Sigmoid colon (tissue), 7 donors: ENCODE results near the gene UBL7. TPM values are rescaled to one million over a fixed set of nuclear protein-coding genes. Genes with fewer than 3 reads are reported as not detected.

ENCODE experiments used
- DNase-seq: peaks from one replicate; pipeline ENCODE4 v3.0.0-alpha.2; 2019
- H3K27ac ChIP-seq, 4 donors: fragments of 200-600 bp; sonication (generic); one replicate each; pipeline ENCODE4 v1.5.1; 2016 to 2019; ENCODE audit warnings: mild to moderate bottlenecking in 1 of 4
- H3K27me3 ChIP-seq, 3 donors: fragments of 200-600 bp; sonication (generic); one replicate each; pipeline ENCODE4 v1.5.1; 2019; ENCODE audit warnings: mild to moderate bottlenecking in 1 of 3
- H3K36me3 ChIP-seq, 4 donors: fragments of 200-600 bp; sonication (generic); one replicate each; pipeline ENCODE4 v1.5.1; 2016 to 2019
- H3K4me1 ChIP-seq, 4 donors: fragments of 200-600 bp; sonication (generic); one replicate each; pipeline ENCODE4 v1.5.1; 2017 to 2019
- H3K4me3 ChIP-seq, 4 donors: fragments of 200-600 bp; sonication (generic); one replicate each; pipeline ENCODE4 v1.5.1; 2017 to 2019; ENCODE audit warnings: mild to moderate bottlenecking in 2 of 4, moderate library complexity in 1 of 4
- H3K9me3 ChIP-seq, 4 donors: fragments of 200-600 bp in 3 of 4; sonication (generic) in 3 of 4; one replicate each; pipeline versions ENCODE4 v1.5.1 to v1.6.1; 2013 to 2019
- EP300 ChIP-seq, 4 donors: sonication (generic); formaldehyde crosslinking; IDR thresholded peaks; one replicate each; pipeline ENCODE4 v1.6.1; 2017; ENCODE audit warnings: antibody characterized with exemption in 4 of 4
- POLR2A ChIP-seq, 2 donors: fragments of 450-650 bp; IDR thresholded peaks; one replicate each; pipeline ENCODE4 v1.6.1; 2016; ENCODE audit warnings: antibody characterized with exemption in 2 of 2, mild to moderate bottlenecking in 2 of 2, moderate library complexity in 2 of 2
- POLR2AphosphoS5 ChIP-seq, 4 donors: sonication (generic); formaldehyde crosslinking; IDR thresholded peaks; one replicate each; pipeline ENCODE4 v1.6.1; 2017; ENCODE audit warnings: antibody characterized with exemption in 4 of 4
- WGBS, 2 donors: extraction: QIAGEN DNeasy Blood & Tissue Kit; methylation state at CpG; one replicate each; pipeline ENCODE4 v1.1.7; 2013; 5-methylcytosine and 5-hydroxymethylcytosine counted together
- intact Hi-C: fragments of 100-400 bp; cut with DNase I; formaldehyde crosslinking; loops from one replicate; pipeline ENCODE4 v1.15.1; 2023
- polyA plus RNA-seq, 3 donors: library from polyadenylated mRNA; stranded (reverse); fragments of 200-250 nt; gene quantifications; one replicate each; pipeline ENCODE4 v1.2.3, GENCODE V29; 2013
- total RNA-seq, 4 donors: library from RNA; depleted of rRNA; stranded (reverse); fragments of >200 nt; gene quantifications; one replicate each; pipeline ENCODE4 v1.1.0, GENCODE V29; 2016
- TF ChIP-seq, protein P1 (sequence below), 4 experiments: fragments of 450-650 bp in 3 of 4; fragments of 200-600 bp in 1 of 4; IDR thresholded peaks; one replicate each; pipeline ENCODE4 v1.5.1; 2016 to 2019; ENCODE audit warnings: antibody characterized with exemption in 4 of 4, mild to moderate bottlenecking in 3 of 4, moderate library complexity in 2 of 4
- donor health status: healthy with polysubstance abuse.
- donor health status: Bipolar disorder and iron deficiency.
- donor health status: healthy.

UBL7 gene
- total and polyA plus RNA-seq, 7 donors, result 32.4 to 85.5 (median 48.5) TPM

DNA sequence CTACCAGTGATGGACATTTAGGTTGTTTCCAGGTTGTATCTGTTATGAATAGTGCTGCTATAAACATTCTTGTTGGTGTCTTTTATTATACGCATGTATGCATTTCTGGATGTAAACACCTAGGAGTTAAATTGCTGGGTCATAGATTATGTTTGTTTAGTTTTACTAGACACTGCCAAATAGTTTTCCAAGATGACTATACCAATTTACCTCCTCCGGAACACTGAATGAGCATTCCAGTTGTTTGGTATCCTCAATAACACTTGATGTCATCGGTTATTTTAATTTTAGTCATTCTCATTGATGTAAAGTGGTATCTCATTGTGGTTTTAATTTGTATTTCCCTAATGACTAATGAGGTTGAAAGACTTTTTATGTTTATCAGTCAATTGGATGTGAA lies 43.5 kb upstream of the UBL7 start:
- 54 to 78% methylated on average over 3 of the region's 3 CpGs for WGBS, 2 donors
- Histone ChIP-seq H3K9me3 (no peaks in the 10 kb centered on the region), H3K27me3 (no peaks in the 10 kb centered on the region), H3K4me1 (no peaks in the 10 kb centered on the region), H3K36me3 (no peaks in the 10 kb centered on the region), H3K4me3 (no peak overlapping the region), H3K27ac (no peak overlapping the region)
- DNase-seq, result no peak
- no peak for TF ChIP-seq POLR2A (IDR thresholded peaks at IDR 0.05)
- no peak for TF ChIP-seq EP300 (IDR thresholded peaks at IDR 0.05)
- TF ChIP-seq, protein P1, sequence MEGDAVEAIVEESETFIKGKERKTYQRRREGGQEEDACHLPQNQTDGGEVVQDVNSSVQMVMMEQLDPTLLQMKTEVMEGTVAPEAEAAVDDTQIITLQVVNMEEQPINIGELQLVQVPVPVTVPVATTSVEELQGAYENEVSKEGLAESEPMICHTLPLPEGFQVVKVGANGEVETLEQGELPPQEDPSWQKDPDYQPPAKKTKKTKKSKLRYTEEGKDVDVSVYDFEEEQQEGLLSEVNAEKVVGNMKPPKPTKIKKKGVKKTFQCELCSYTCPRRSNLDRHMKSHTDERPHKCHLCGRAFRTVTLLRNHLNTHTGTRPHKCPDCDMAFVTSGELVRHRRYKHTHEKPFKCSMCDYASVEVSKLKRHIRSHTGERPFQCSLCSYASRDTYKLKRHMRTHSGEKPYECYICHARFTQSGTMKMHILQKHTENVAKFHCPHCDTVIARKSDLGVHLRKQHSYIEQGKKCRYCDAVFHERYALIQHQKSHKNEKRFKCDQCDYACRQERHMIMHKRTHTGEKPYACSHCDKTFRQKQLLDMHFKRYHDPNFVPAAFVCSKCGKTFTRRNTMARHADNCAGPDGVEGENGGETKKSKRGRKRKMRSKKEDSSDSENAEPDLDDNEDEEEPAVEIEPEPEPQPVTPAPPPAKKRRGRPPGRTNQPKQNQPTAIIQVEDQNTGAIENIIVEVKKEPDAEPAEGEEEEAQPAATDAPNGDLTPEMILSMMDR (IDR thresholded peaks at IDR 0.05), result no peak
- TF ChIP-seq POLR2AphosphoS5 (IDR thresholded peaks at IDR 0.05), result no peak
- intact Hi-C loops, result no loop called here

DNA sequence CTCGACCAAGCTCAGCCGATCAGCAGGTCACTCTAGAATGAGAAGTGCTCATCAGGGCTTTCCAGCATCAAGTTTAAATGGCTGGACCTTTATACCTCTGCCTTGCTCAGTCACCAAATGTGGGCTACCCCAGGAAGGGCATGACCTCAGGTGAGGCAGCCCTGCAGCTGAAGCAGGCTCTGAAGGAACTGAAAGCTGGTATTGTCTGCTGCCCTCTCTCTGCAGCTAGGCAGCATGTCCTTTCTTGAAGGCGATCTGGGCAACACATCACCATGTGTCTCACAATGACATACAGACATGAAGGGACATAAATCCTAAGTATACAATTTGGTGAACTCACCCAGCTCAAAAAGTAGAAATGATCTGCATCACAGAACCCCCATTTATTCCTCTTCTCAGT lies 41.3 kb upstream of the UBL7 start:
- no peaks in the 10 kb centered on the region for H3K9me3 ChIP-seq
- TF ChIP-seq EP300 (IDR thresholded peaks at IDR 0.05), result no peak
- no peak for TF ChIP-seq POLR2AphosphoS5 (IDR thresholded peaks at IDR 0.05)
- TF ChIP-seq, protein P1 (IDR thresholded peaks at IDR 0.05), result no peak
- no peak for TF ChIP-seq POLR2A (IDR thresholded peaks at IDR 0.05)
- H3K27me3 ChIP-seq, result no peaks in the 10 kb centered on the region
- H3K36me3 ChIP-seq, result no peaks in the 10 kb centered on the region
- intact Hi-C loops, result no loop called here
- DNase-seq, result no peak
- H3K4me3 ChIP-seq, result no peak overlapping the region
- 77 to 84% methylated on average over 3 of the region's 3 CpGs for WGBS, 2 donors
- no peak overlapping the region for H3K27ac ChIP-seq
- no peaks in the 10 kb centered on the region for H3K4me1 ChIP-seq

DNA sequence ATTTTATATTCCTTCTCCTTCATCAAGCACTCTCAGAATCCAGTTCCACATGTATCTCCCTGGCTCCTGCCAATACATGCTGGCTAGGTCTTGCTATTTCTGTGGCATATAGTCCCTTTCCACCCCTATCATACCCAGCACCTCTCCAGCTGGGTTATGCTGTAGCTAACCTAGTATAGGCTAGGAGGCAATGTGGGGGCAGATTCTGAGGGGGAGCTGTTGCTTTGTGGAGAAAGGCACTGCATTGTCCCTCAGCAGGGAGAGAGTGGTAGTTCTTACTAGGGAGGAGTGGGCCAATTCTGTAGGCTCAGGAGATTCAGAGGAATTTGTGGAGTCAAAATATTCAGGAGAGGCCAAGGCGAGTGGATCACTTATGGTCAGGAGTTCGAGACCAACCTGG lies 39.4 kb upstream of the UBL7 start:
- DNase-seq, result no peak
- WGBS, 2 donors, result 94 to 96% methylated on average over 2 of the region's 2 CpGs
- no peaks in the 10 kb centered on the region for H3K27me3 ChIP-seq
- H3K4me1 ChIP-seq, result no peaks in the 10 kb centered on the region
- intact Hi-C loops, result no loop called here
- TF ChIP-seq, protein P1 (IDR thresholded peaks at IDR 0.05), result no peak
- TF ChIP-seq EP300 (IDR thresholded peaks at IDR 0.05) (no peak), POLR2AphosphoS5 (IDR thresholded peaks at IDR 0.05) (no peak), POLR2A (IDR thresholded peaks at IDR 0.05) (no peak)
- H3K36me3 ChIP-seq, result no peaks in the 10 kb centered on the region
- no peaks in the 10 kb centered on the region for H3K9me3 ChIP-seq
- no peak overlapping the region for H3K27ac ChIP-seq
- no peak overlapping the region for H3K4me3 ChIP-seq

DNA sequence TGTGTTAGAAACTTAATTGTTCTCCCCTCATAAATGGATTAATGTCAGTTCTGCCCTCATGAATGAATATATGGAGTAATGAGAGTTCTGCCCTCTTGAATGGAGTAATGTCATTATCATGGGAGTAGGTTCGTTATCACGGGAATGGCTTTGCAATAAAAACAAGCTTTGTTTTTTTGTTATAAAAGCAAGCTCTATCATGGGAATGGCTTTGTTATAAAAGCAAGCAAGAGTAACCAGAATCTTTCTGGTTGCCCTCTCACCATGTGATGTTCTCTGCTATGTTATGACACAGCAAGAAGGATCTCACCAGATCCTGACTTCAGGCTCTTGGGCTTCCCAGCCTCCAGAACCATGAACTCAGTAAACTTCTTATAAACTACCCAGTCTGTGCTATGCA lies 38.4 kb upstream of the UBL7 start:
- Histone ChIP-seq H3K4me1 (no peaks in the 10 kb centered on the region), H3K9me3 (no peaks in the 10 kb centered on the region), H3K27me3 (no peaks in the 10 kb centered on the region), H3K4me3 (no peak overlapping the region), H3K27ac (no peak overlapping the region), H3K36me3 (no peaks in the 10 kb centered on the region)
- DNase-seq, result no peak
- TF ChIP-seq, protein P1 (IDR thresholded peaks at IDR 0.05), result no peak
- TF ChIP-seq EP300 (IDR thresholded peaks at IDR 0.05) (no peak), POLR2A (IDR thresholded peaks at IDR 0.05) (no peak), POLR2AphosphoS5 (IDR thresholded peaks at IDR 0.05) (no peak)
- intact Hi-C loops, result no loop called here
- 81 to 94% methylated on average over 2 of the region's 2 CpGs for WGBS, 2 donors

DNA sequence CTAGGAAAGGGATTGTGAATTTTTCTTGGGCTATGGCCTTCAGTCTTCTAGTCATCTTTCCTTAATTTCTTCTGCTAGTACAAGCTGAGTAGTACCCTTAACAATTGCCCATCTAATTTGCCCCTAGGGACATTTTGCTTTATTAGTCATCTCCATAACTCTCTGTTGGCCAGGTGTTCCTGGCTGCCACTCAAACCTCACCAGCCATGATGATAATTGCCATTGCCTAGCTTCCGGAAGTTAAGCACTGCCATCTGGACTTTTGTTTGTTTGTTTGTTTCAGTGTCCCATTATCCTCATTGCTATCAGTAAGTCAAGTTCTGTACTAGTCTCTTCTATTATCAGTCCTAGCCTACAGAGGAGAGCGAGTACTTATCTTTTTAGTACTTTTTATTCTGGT lies 36.6 kb upstream of the UBL7 start:
- no peak for DNase-seq
- no peaks in the 10 kb centered on the region for H3K27me3 ChIP-seq
- H3K36me3 ChIP-seq, result no peaks in the 10 kb centered on the region
- H3K4me3 ChIP-seq, result no peak overlapping the region
- no peak overlapping the region for H3K27ac ChIP-seq
- H3K9me3 ChIP-seq, result no peaks in the 10 kb centered on the region
- WGBS, 2 donors, result 19 to 63% methylated on average over 2 of the region's 2 CpGs
- TF ChIP-seq, protein P1 (IDR thresholded peaks at IDR 0.05), result no peak
- TF ChIP-seq POLR2A (IDR thresholded peaks at IDR 0.05), result no peak
- no peak for TF ChIP-seq EP300 (IDR thresholded peaks at IDR 0.05)
- no peak for TF ChIP-seq POLR2AphosphoS5 (IDR thresholded peaks at IDR 0.05)
- intact Hi-C loops, result no loop called here
- no peaks in the 10 kb centered on the region for H3K4me1 ChIP-seq
